ENCODE measurements around the gene LIPC.

GRCh38 chr15:58551764-58552504, 120.1 kb downstream of the LIPC start:
- TF ChIP-seq CTCF (IDR thresholded peaks at IDR 0.05 in 4 of 5, conservative IDR thresholded peaks at IDR 0.05 in 1 of 5) = no peak
- TF ChIP-seq POLR2A (IDR thresholded peaks at IDR 0.05) = no peak
